ENCODE measurements around the gene HPGD. TPM values are rescaled to one million over a fixed set of nuclear protein-coding genes. Genes with fewer than 3 reads are reported as not detected.

Gene HPGD
- 1 to 10 TPM; 5.2 to 9.7 TPM for total RNA-seq
- 10 to 100 TPM in 1 of 2 donors, 1 to 10 TPM in 1; 1.6 to 89.7 TPM for polyA plus RNA-seq
- long read RNA-seq, donor 1, partial matches to known transcripts, result 0 of 4 reads
- long read RNA-seq, donor 1, other reads (novel, unspliced or antisense), result 0 of 4 reads
- long read RNA-seq, donor 2, partial matches to known transcripts, result 0 of 4 reads
- long read RNA-seq, donor 2, other reads (novel, unspliced or antisense), result 2 of 4 reads

- Histone ChIP-seq H3K36me3 (ENCODE audit: control insufficient read depth in 1 of 2, insufficient read depth in 2 of 2, low read length in 1 of 2) (no peaks in the 10 kb centered on the region), H3K4me1 (ENCODE audit: control insufficient read depth in 1 of 2, insufficient read depth in 2 of 2, low read length in 2 of 2) (no peaks in the 10 kb centered on the region), H3K27ac (ENCODE audit: low read depth in 1 of 2, low read length in 2 of 2) (no peak within 1 kb of the TSS), H3K9me3 (ENCODE audit: control insufficient read depth, low read length) (no peaks in the 10 kb centered on the region), H3K4me3 (ENCODE audit: low read length in 2 of 2) (peak within 1 kb of the TSS; percentile 56 to 61), H3K27me3 (ENCODE audit: control insufficient read depth in 1 of 2, insufficient read depth in 2 of 2, low read length in 1 of 2) (no peaks in the 10 kb centered on the region)
- ATAC-seq (ENCODE audit: low FRiP score) (peak; percentile 66), DNase-seq (peak; percentile 67 to 81)
- intact Hi-C loops (cut with DNase I), result no loop called here
- WGBS, 2 donors, result 0 to 1% methylated on average over 54 to 60 of the region's 60 CpGs
Measured at GRCh38 chr4:174522183-174523024, at the start of gene HPGD. TSS of gene HPGD (minus strand) at chr4:174522488. CDS start at chr4:174522451, 37 bp downstream.

DNA sequence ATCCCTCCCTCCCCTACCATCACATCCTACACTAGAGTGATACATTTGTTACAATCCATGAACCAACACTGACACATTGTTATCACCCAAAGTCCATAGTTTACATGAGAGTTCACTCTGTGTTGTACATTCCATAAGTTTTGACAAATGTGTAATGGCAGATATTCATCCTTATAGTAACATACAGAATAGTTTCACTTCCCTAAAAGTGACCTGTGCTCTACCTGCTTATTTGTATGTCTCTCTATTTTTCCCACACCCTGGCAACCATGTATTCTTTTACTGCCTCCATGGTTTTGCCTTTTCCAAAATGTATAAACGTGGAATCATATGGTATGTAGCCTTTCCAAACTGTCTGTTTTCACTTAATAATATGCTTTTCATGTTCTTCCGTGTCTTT lies 42.2 kb upstream of the HPGD start:
- H3K27me3 ChIP-seq (ENCODE audit: control insufficient read depth in 1 of 2, insufficient read depth in 2 of 2, low read length in 1 of 2), result no peaks in the 10 kb centered on the region
- no peak for ATAC-seq (ENCODE audit: low FRiP score)
- no peak overlapping the region for H3K4me3 ChIP-seq (ENCODE audit: low read length in 2 of 2)
- no peak for DNase-seq
- intact Hi-C loops (cut with DNase I), result no loop called here
- no peaks in the 10 kb centered on the region for H3K9me3 ChIP-seq (ENCODE audit: control insufficient read depth, low read length)
- H3K4me1 ChIP-seq (ENCODE audit: control insufficient read depth in 1 of 2, insufficient read depth in 2 of 2, low read length in 2 of 2), result no peaks in the 10 kb centered on the region
- H3K36me3 ChIP-seq (ENCODE audit: control insufficient read depth in 1 of 2, insufficient read depth in 2 of 2, low read length in 1 of 2), result no peaks in the 10 kb centered on the region
- H3K27ac ChIP-seq (ENCODE audit: low read depth in 1 of 2, low read length in 2 of 2), result no peak overlapping the region
- WGBS, 2 donors, result 39 to 40% methylated on average over 2 of the region's 2 CpGs

DNA sequence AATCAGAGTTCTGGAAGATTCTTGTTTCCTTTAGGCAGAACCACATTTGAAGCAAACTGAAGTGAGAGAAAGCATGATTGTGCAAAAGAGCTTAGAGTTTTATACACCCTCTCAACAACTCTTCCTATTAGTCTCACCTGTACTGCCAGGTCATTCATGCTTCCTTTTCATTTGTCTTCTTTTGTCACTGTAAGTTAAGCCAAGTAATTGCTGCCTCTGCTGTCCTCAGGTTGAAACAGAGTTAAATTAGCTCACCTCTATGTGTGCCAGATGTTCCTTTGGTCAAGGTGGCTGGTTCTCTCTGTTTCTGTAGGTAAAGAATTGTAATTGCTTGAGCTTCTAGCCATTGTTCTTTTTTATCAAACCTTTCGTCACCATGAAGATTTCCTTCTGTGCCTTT lies 41.1 kb upstream of the HPGD start:
- Histone ChIP-seq H3K27me3 (ENCODE audit: control insufficient read depth in 1 of 2, insufficient read depth in 2 of 2, low read length in 1 of 2) (no peaks in the 10 kb centered on the region), H3K4me1 (ENCODE audit: control insufficient read depth in 1 of 2, insufficient read depth in 2 of 2, low read length in 2 of 2) (no peaks in the 10 kb centered on the region), H3K36me3 (ENCODE audit: control insufficient read depth in 1 of 2, insufficient read depth in 2 of 2, low read length in 1 of 2) (no peaks in the 10 kb centered on the region), H3K9me3 (ENCODE audit: control insufficient read depth, low read length) (no peaks in the 10 kb centered on the region), H3K4me3 (ENCODE audit: low read length in 2 of 2) (no peak overlapping the region), H3K27ac (ENCODE audit: low read depth in 1 of 2, low read length in 2 of 2) (no peak overlapping the region)
- DNase-seq, result no peak
- no peak for ATAC-seq (ENCODE audit: low FRiP score)
- intact Hi-C loops (cut with DNase I), result no loop called here
- 89 to 95% methylated on average over 1 of the region's 1 CpG for WGBS, 2 donors

DNA sequence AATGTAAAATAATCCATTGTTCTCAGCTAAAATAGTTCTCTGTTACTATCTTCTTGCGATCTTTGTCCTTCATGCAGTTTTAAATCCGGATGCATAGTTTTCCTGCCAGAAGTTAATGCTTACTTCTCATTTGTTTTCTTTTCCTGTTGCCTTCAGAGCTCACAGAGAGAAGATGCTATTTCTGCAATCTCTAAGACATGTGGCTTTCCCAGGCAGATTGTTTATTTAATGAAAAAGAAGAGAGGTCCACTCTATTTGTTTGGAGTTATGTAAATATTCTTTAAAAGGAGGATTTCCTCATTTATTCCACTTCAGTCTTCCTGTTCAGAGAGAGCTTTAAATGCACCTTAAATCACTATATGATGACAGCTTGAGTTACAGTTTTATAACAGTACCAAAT lies 39.3 kb upstream of the HPGD start:
- no peaks in the 10 kb centered on the region for H3K4me1 ChIP-seq (ENCODE audit: control insufficient read depth in 1 of 2, insufficient read depth in 2 of 2, low read length in 2 of 2)
- intact Hi-C loops (cut with DNase I), result no loop called here
- 38 to 47% methylated on average over 2 of the region's 2 CpGs for WGBS, 2 donors
- H3K27ac ChIP-seq (ENCODE audit: low read depth in 1 of 2, low read length in 2 of 2), result no peak overlapping the region
- H3K27me3 ChIP-seq (ENCODE audit: control insufficient read depth in 1 of 2, insufficient read depth in 2 of 2, low read length in 1 of 2), result no peaks in the 10 kb centered on the region
- no peaks in the 10 kb centered on the region for H3K9me3 ChIP-seq (ENCODE audit: control insufficient read depth, low read length)
- DNase-seq (no peak), ATAC-seq (ENCODE audit: low FRiP score) (no peak)
- no peaks in the 10 kb centered on the region for H3K36me3 ChIP-seq (ENCODE audit: control insufficient read depth in 1 of 2, insufficient read depth in 2 of 2, low read length in 1 of 2)
- H3K4me3 ChIP-seq (ENCODE audit: low read length in 2 of 2), result no peak overlapping the region

DNA sequence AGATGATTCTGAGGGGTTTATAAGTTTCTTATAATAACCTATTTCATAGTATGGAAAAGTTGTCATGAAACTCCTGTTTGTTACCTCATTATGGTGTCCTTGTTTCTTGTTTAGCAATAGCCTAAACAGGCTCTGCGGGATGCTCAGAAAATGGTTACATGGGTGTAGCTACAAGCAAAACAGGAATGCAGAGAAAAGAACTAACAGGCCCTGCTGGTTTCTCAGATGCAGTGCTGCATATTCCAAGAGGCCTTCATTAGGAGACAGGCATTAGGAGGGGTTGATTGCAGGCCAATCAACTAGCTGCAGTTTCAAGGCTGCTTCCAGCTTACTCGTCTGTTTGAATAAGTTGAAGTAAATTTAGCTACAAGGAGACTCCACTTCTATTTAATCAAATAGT lies 37.6 kb upstream of the HPGD start:
- Histone ChIP-seq H3K4me1 (ENCODE audit: control insufficient read depth in 1 of 2, insufficient read depth in 2 of 2, low read length in 2 of 2) (no peaks in the 10 kb centered on the region), H3K27me3 (ENCODE audit: control insufficient read depth in 1 of 2, insufficient read depth in 2 of 2, low read length in 1 of 2) (no peaks in the 10 kb centered on the region), H3K9me3 (ENCODE audit: control insufficient read depth, low read length) (no peaks in the 10 kb centered on the region), H3K4me3 (ENCODE audit: low read length in 2 of 2) (no peak overlapping the region), H3K36me3 (ENCODE audit: control insufficient read depth in 1 of 2, insufficient read depth in 2 of 2, low read length in 1 of 2) (no peaks in the 10 kb centered on the region), H3K27ac (ENCODE audit: low read depth in 1 of 2, low read length in 2 of 2) (no peak overlapping the region)
- DNase-seq, result no peak
- 58 to 71% methylated on average over 2 of the region's 2 CpGs for WGBS, 2 donors
- no peak for ATAC-seq (ENCODE audit: low FRiP score)
- intact Hi-C loops (cut with DNase I), result no loop called here

- Histone ChIP-seq H3K27ac (ENCODE audit: low read depth in 1 of 2, low read length in 2 of 2) (no peak overlapping the region), H3K27me3 (ENCODE audit: control insufficient read depth in 1 of 2, insufficient read depth in 2 of 2, low read length in 1 of 2) (no peaks in the 10 kb centered on the region), H3K4me1 (ENCODE audit: control insufficient read depth in 1 of 2, insufficient read depth in 2 of 2, low read length in 2 of 2) (no peaks in the 10 kb centered on the region), H3K4me3 (ENCODE audit: low read length in 2 of 2) (peak overlapping the region in 1 of 2 donors; percentile 10), H3K36me3 (ENCODE audit: control insufficient read depth in 1 of 2, insufficient read depth in 2 of 2, low read length in 1 of 2) (no peaks in the 10 kb centered on the region), H3K9me3 (ENCODE audit: control insufficient read depth, low read length) (no peaks in the 10 kb centered on the region)
- ATAC-seq (ENCODE audit: low FRiP score), result no peak
- DNase-seq, result no peak
- intact Hi-C loops (cut with DNase I), result no loop called here
- WGBS, 2 donors, result 85 to 88% methylated on average over 4 of the region's 4 CpGs
Measured at GRCh38 chr4:174555789-174556630, 33.7 kb upstream of the HPGD start.

GRCh38 chr4:174554231-174554728 lies 32.0 kb upstream of the HPGD start:
- Histone ChIP-seq H3K4me1 (ENCODE audit: control insufficient read depth in 1 of 2, insufficient read depth in 2 of 2, low read length in 2 of 2) (no peaks in the 10 kb centered on the region), H3K27me3 (ENCODE audit: control insufficient read depth in 1 of 2, insufficient read depth in 2 of 2, low read length in 1 of 2) (no peaks in the 10 kb centered on the region), H3K9me3 (ENCODE audit: control insufficient read depth, low read length) (no peaks in the 10 kb centered on the region), H3K4me3 (ENCODE audit: low read length in 2 of 2) (no peak overlapping the region), H3K36me3 (ENCODE audit: control insufficient read depth in 1 of 2, insufficient read depth in 2 of 2, low read length in 1 of 2) (no peaks in the 10 kb centered on the region), H3K27ac (ENCODE audit: low read depth in 1 of 2, low read length in 2 of 2) (no peak overlapping the region)
- no peak for DNase-seq
- no peak for ATAC-seq (ENCODE audit: low FRiP score)
- intact Hi-C loops (cut with DNase I), result no loop called here

GRCh38 chr4:174553828-174554227 lies 31.5 kb upstream of the HPGD start:
- no peaks in the 10 kb centered on the region for H3K9me3 ChIP-seq (ENCODE audit: control insufficient read depth, low read length)
- H3K36me3 ChIP-seq (ENCODE audit: control insufficient read depth in 1 of 2, insufficient read depth in 2 of 2, low read length in 1 of 2), result no peaks in the 10 kb centered on the region
- H3K27me3 ChIP-seq (ENCODE audit: control insufficient read depth in 1 of 2, insufficient read depth in 2 of 2, low read length in 1 of 2), result no peaks in the 10 kb centered on the region
- H3K4me1 ChIP-seq (ENCODE audit: control insufficient read depth in 1 of 2, insufficient read depth in 2 of 2, low read length in 2 of 2), result no peaks in the 10 kb centered on the region
- DNase-seq, result no peak
- no peak for ATAC-seq (ENCODE audit: low FRiP score)
- 23 to 32% methylated on average over 2 of the region's 2 CpGs for WGBS, 2 donors
- no peak overlapping the region for H3K27ac ChIP-seq (ENCODE audit: low read depth in 1 of 2, low read length in 2 of 2)
- intact Hi-C loops (cut with DNase I), result no loop called here
- H3K4me3 ChIP-seq (ENCODE audit: low read length in 2 of 2), result no peak overlapping the region

Measured in aorta (tissue), 5 donors.